Mesenchymal stem cell (in vitro differentiated cells and primary cell): ENCODE data around the gene DPP10.

Source experiments
- DNase-seq: peaks from one replicate; pipeline ENCODE4 v3.0.0-alpha.2; 2013
- H2AFZ ChIP-seq: one replicate; pipeline ENCODE4 v1.6.1; 2013; ENCODE audit warnings: low read depth, mild to moderate bottlenecking, control low read depth, inconsistent platforms, low read length, moderate library complexity
- H2AK5ac ChIP-seq: 2 replicates; pipeline ENCODE4 v1.6.1; 2013; ENCODE audit warnings: low read length, moderate library complexity, mild to moderate bottlenecking, inconsistent platforms; ENCODE audit not compliant: severe bottlenecking
- H2BK120ac ChIP-seq: one replicate; pipeline ENCODE4 v1.6.1; 2013; ENCODE audit warnings: low read depth, mild to moderate bottlenecking, inconsistent platforms, low read length, moderate library complexity
- H2BK12ac ChIP-seq, 2 experiments: one replicate each; pipeline ENCODE4 v1.6.1; 2013; ENCODE audit warnings: inconsistent platforms in 2 of 2, low read length in 2 of 2, mild to moderate bottlenecking in 2 of 2, moderate library complexity in 2 of 2, control low read depth in 1 of 2
- H2BK15ac ChIP-seq: one replicate; pipeline ENCODE4 v1.6.1; 2013; ENCODE audit warnings: mild to moderate bottlenecking, low read depth, inconsistent platforms; ENCODE audit not compliant: poor library complexity, severe bottlenecking
- H2BK5ac ChIP-seq: 2 replicates; pipeline ENCODE4 v1.6.1; 2013; ENCODE audit warnings: low read depth, mild to moderate bottlenecking, low read length, control low read depth, inconsistent platforms; ENCODE audit not compliant: poor library complexity, severe bottlenecking
- H3K14ac ChIP-seq, 2 experiments: one replicate each; pipeline ENCODE4 v1.6.1; 2013; ENCODE audit warnings: inconsistent platforms in 2 of 2, low read length in 2 of 2, control low read depth in 1 of 2, mild to moderate bottlenecking in 1 of 2, moderate library complexity in 1 of 2
- H3K18ac ChIP-seq, 2 experiments: one replicate each; pipeline ENCODE4 v1.6.1; 2013; ENCODE audit warnings: inconsistent platforms in 2 of 2, low read length in 2 of 2, control low read depth in 1 of 2, low read depth in 1 of 2, mild to moderate bottlenecking in 1 of 2
- H3K23ac ChIP-seq, 2 experiments: one replicate each; pipeline ENCODE4 v1.6.1; 2013; ENCODE audit warnings: inconsistent platforms in 2 of 2, low read length in 2 of 2, mild to moderate bottlenecking in 2 of 2, moderate library complexity in 2 of 2, control low read depth in 1 of 2
- H3K27ac ChIP-seq: 2 replicates; pipeline ENCODE4 v1.5.1; 2013; ENCODE audit warnings: mild to moderate bottlenecking, moderate library complexity, low read length, control low read depth, inconsistent platforms; ENCODE audit not compliant: poor library complexity, severe bottlenecking
- H3K27me3 ChIP-seq, 2 experiments: 2 replicates each; pipeline versions ENCODE4 v1.6.1 to v1.7.0; 2013; ENCODE audit warnings: low read length in 2 of 2, mild to moderate bottlenecking in 2 of 2, moderate library complexity in 2 of 2, control low read depth in 1 of 2, inconsistent platforms in 1 of 2; ENCODE audit not compliant: control insufficient read depth in 1 of 2, insufficient read depth in 1 of 2
- H3K36me3 ChIP-seq, 2 experiments: 2 replicates each; pipeline versions ENCODE4 v1.6.1 to v1.7.0; 2013; ENCODE audit warnings: low read length in 2 of 2, control low read depth in 1 of 2, inconsistent platforms in 1 of 2, low read depth in 1 of 2, mild to moderate bottlenecking in 1 of 2; ENCODE audit not compliant: insufficient read depth in 2 of 2, control insufficient read depth in 1 of 2
- H3K4ac ChIP-seq, 2 experiments: one replicate each; pipeline ENCODE4 v1.6.1; 2013; ENCODE audit warnings: inconsistent platforms in 2 of 2, low read length in 2 of 2, mild to moderate bottlenecking in 2 of 2, moderate library complexity in 2 of 2, control low read depth in 1 of 2, low read depth in 1 of 2
- H3K4me1 ChIP-seq: 2 replicates; pipeline ENCODE4 v1.6.1; 2013; ENCODE audit warnings: low read depth, low read length, control low read depth; ENCODE audit not compliant: control insufficient read depth, insufficient read depth
- H3K4me2 ChIP-seq: 2 replicates; pipeline ENCODE4 v1.6.1; 2013; ENCODE audit warnings: low read length, mild to moderate bottlenecking, inconsistent platforms; ENCODE audit not compliant: poor library complexity, severe bottlenecking
- H3K4me3 ChIP-seq, 2 experiments: 2 replicates each; pipeline versions ENCODE4 v1.5.1 to v1.7.0; 2013; ENCODE audit warnings: low read length in 2 of 2, mild to moderate bottlenecking in 2 of 2, control low read depth in 1 of 2, low read depth in 1 of 2; ENCODE audit not compliant: insufficient read depth in 1 of 2
- H3K79me1 ChIP-seq: replicated peaks from 2 replicates; pipeline ENCODE4 v1.6.1; 2013; ENCODE audit warnings: mild to moderate bottlenecking, control low read depth, low read length, inconsistent platforms; ENCODE audit not compliant: poor library complexity, severe bottlenecking
- H3K9ac ChIP-seq: 2 replicates; pipeline ENCODE4 v1.7.0; 2013; ENCODE audit warnings: mild to moderate bottlenecking, low read length, moderate library complexity
- H3K9me3 ChIP-seq: 2 replicates; pipeline ENCODE4 v1.7.0; 2013; ENCODE audit warnings: mild to moderate bottlenecking, low read length; ENCODE audit not compliant: control insufficient read depth
- H4K8ac ChIP-seq: one replicate; pipeline ENCODE4 v1.6.1; 2013; ENCODE audit warnings: inconsistent platforms, mild to moderate bottlenecking, low read length, moderate library complexity
- H4K91ac ChIP-seq: one replicate; pipeline ENCODE4 v1.6.1; 2013; ENCODE audit warnings: mild to moderate bottlenecking, low read length, inconsistent platforms
- WGBS: methylation state at CpG from one replicate; pipeline ENCODE4 v1.1.7; 2013; ENCODE audit warnings: mixed read lengths; 5-methylcytosine and 5-hydroxymethylcytosine counted together

DPP10 gene

GRCh38 chr2:115529627-115530026 lies 1087.2 kb downstream of the DPP10 start:
- H3K4me3 ChIP-seq, result no peak overlapping the region
- H3K4me2 ChIP-seq, result no peak overlapping the region
- no peak overlapping the region for H2BK5ac ChIP-seq
- no peak overlapping the region for H3K14ac ChIP-seq
- no peaks in the 10 kb centered on the region for H3K36me3 ChIP-seq
- H4K91ac ChIP-seq, result no peak overlapping the region
- H3K27me3 ChIP-seq, result no peaks in the 10 kb centered on the region
- no peak overlapping the region for H3K23ac ChIP-seq
- H3K18ac ChIP-seq, result no peak overlapping the region
- no peaks in the 10 kb centered on the region for H3K79me1 ChIP-seq
- no peak overlapping the region for H2BK120ac ChIP-seq
- no peak overlapping the region for H3K4ac ChIP-seq
- H4K8ac ChIP-seq, result no peak overlapping the region
- H3K9me3 ChIP-seq, result no peaks in the 10 kb centered on the region
- no peak overlapping the region for H2AK5ac ChIP-seq
- H2AFZ ChIP-seq, result no peak overlapping the region
- no peak overlapping the region for H2BK15ac ChIP-seq
- no peak overlapping the region for H2BK12ac ChIP-seq
- no peak overlapping the region for H3K9ac ChIP-seq
- no peaks in the 10 kb centered on the region for H3K4me1 ChIP-seq
- DNase-seq, result no peak
- H3K27ac ChIP-seq, result no peak overlapping the region

DNA sequence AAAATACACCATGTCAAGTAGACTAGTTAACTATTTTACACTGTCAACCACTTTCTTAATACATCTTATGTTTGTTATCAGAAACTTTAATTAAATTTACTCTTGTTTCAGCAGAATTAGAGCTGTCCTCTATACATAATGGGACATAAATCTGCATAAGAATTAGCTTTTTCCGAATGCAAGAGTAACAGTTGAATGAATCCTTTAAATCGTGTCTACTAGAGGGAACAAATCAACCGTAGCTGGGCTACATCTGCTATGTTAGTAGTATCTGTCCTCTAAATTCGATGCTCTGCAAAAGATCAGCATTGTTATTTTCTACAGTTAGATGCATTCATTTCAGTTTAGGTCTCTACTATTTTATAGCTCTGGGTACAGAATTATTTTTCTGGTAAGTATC lies 1090.6 kb downstream of the DPP10 start:
- Histone ChIP-seq H4K8ac (no peak overlapping the region), H3K4me2 (no peak overlapping the region), H3K23ac (no peak overlapping the region), H3K4me3 (no peak overlapping the region), H3K4ac (no peak overlapping the region), H2BK12ac (no peak overlapping the region), H4K91ac (no peak overlapping the region), H3K79me1 (no peaks in the 10 kb centered on the region), H2AFZ (no peak overlapping the region), H2BK5ac (no peak overlapping the region), H3K9ac (no peak overlapping the region), H2AK5ac (no peak overlapping the region), H3K36me3 (no peaks in the 10 kb centered on the region), H3K9me3 (peaks cover 6% of the 10 kb centered on the region), H3K18ac (no peak overlapping the region), H3K27me3 (no peaks in the 10 kb centered on the region), H3K4me1 (no peaks in the 10 kb centered on the region), H2BK15ac (no peak overlapping the region), H2BK120ac (no peak overlapping the region), H3K27ac (no peak overlapping the region), H3K14ac (no peak overlapping the region)
- 60% methylated on average over 3 of the region's 4 CpGs for WGBS
- DNase-seq, result no peak

DNA sequence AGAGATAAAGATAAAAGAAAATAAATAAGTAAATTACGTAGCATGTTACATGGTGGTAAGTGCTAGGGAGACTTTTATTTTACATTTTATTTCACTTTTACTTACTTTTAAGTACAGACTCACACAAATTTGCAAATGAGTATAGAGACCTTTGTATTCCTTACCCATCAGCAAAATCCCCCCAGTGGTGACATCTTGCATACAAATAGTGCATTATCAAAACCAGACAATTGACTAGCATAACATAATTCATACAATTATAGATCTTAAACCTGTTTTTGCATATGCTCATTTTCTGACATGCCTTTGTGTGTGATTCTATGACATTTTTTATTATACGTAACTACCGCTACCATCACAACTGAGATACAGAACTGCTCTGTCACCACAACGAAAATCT lies 1099.4 kb downstream of the DPP10 start:
- Histone ChIP-seq H3K4me3 (no peak overlapping the region), H4K8ac (no peak overlapping the region), H3K36me3 (no peaks in the 10 kb centered on the region), H3K4me1 (no peaks in the 10 kb centered on the region), H2BK12ac (no peak overlapping the region), H3K27ac (no peak overlapping the region), H4K91ac (no peak overlapping the region), H2AK5ac (no peak overlapping the region), H2BK5ac (no peak overlapping the region), H3K4ac (no peak overlapping the region), H2BK120ac (no peak overlapping the region), H3K27me3 (no peaks in the 10 kb centered on the region), H3K9ac (no peak overlapping the region), H3K79me1 (no peaks in the 10 kb centered on the region), H3K9me3 (peaks cover 16% of the 10 kb centered on the region), H2AFZ (no peak overlapping the region), H3K14ac (no peak overlapping the region), H2BK15ac (no peak overlapping the region), H3K18ac (no peak overlapping the region), H3K23ac (no peak overlapping the region), H3K4me2 (no peak overlapping the region)
- WGBS, result 95% methylated on average over 3 of the region's 4 CpGs
- no peak for DNase-seq

- Histone ChIP-seq H3K9ac (no peak overlapping the region), H3K4me3 (no peak overlapping the region), H3K27me3 (no peaks in the 10 kb centered on the region), H2AK5ac (no peak overlapping the region), H3K23ac (no peak overlapping the region), H2BK120ac (no peak overlapping the region), H3K27ac (no peak overlapping the region), H4K8ac (no peak overlapping the region), H3K36me3 (no peaks in the 10 kb centered on the region), H3K4me1 (no peaks in the 10 kb centered on the region), H3K14ac (no peak overlapping the region), H3K18ac (no peak overlapping the region), H3K4ac (no peak overlapping the region), H4K91ac (no peak overlapping the region), H3K79me1 (no peaks in the 10 kb centered on the region), H2BK15ac (no peak overlapping the region), H2BK5ac (no peak overlapping the region), H3K9me3 (peaks cover 18% of the 10 kb centered on the region), H2BK12ac (no peak overlapping the region), H3K4me2 (no peak overlapping the region), H2AFZ (no peak overlapping the region)
- WGBS, result 52% methylated on average over 1 of the region's 1 CpG
- DNase-seq, result no peak
Measured at GRCh38 chr2:115542331-115542730, 1099.9 kb downstream of the DPP10 start.
